Measurements from ENCODE around the gene PRR20E.
"Not testable (repeated sequence)": the region's sequence is repeated elsewhere in the genome, so short reads cannot be mapped to it uniquely, and the experiment has no call there.

- not testable (repeated sequence) for TF ChIP-seq CTCF (conservative IDR thresholded peaks at IDR 0.05; ENCODE audit: low read depth, low read length); EZH2 (IDR thresholded peaks at IDR 0.05; ENCODE audit: low read length, unreplicated experiment)
Measured at GRCh38 chr13:57139781-57140180, 27.2 kb upstream of the PRR20E start.
